GM12864 (cell line): ENCODE results near the gene HS3ST5.

Experiments used
- DNase-seq: peaks from one replicate; pipeline ENCODE4 v3.0.0-alpha.2; 2011; ENCODE audit warnings: low read depth
- H3K4me3 ChIP-seq: 2 replicates; pipeline ENCODE4 v1.5.1; 2011; ENCODE audit warnings: mild to moderate bottlenecking, low read depth, low read length, control low read depth
- TF ChIP-seq, protein P1 (sequence below): IDR thresholded peaks from 2 replicates; pipeline ENCODE4 v1.5.1; 2011; ENCODE audit warnings: low read depth, mild to moderate bottlenecking, moderate library complexity, low read length, control low read depth, inconsistent platforms; ENCODE audit errors: missing control alignments

HS3ST5 gene

DNA sequence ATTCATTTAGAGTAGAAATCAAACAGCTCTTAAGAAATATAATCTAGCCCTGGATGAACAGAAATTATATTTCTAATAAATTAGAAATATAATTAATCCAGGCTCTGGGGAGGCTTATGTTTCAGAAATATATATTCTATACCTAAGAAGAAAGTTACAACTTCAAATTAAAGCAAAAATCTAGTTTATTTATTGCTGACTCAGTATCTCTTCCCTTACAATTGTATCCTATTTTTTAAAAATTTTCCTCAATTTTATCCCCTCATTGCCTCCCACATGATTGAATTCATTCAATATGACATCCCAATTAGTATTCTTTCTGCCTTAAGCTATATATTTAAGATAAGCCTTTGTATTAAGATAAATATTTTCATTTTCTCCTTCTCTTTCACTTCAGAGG lies 71.4 kb downstream of the HS3ST5 start:
- no peak overlapping the region for H3K4me3 ChIP-seq
- TF ChIP-seq, protein P1, sequence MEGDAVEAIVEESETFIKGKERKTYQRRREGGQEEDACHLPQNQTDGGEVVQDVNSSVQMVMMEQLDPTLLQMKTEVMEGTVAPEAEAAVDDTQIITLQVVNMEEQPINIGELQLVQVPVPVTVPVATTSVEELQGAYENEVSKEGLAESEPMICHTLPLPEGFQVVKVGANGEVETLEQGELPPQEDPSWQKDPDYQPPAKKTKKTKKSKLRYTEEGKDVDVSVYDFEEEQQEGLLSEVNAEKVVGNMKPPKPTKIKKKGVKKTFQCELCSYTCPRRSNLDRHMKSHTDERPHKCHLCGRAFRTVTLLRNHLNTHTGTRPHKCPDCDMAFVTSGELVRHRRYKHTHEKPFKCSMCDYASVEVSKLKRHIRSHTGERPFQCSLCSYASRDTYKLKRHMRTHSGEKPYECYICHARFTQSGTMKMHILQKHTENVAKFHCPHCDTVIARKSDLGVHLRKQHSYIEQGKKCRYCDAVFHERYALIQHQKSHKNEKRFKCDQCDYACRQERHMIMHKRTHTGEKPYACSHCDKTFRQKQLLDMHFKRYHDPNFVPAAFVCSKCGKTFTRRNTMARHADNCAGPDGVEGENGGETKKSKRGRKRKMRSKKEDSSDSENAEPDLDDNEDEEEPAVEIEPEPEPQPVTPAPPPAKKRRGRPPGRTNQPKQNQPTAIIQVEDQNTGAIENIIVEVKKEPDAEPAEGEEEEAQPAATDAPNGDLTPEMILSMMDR, result no peak
- no peak for DNase-seq

DNA sequence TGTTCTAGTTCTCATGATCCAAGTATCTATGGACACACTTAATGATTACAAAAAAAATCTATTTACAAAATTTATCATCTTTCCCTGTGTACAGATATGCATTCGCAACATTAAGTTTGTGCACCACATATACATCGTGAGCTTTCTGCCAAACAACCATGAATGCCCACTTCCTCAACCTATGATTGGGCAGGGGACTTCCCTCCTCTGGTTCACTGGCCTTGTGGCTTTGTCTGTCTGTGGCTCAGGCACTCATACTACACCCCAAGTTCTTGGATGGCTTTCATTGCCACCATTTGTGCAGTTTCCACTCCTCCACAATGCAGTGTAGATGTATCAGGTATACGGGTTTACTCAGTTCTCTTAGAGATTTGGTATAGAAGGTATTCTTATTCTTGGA lies 74.9 kb downstream of the HS3ST5 start:
- no peak for DNase-seq
- TF ChIP-seq, protein P1, result no peak

DNA sequence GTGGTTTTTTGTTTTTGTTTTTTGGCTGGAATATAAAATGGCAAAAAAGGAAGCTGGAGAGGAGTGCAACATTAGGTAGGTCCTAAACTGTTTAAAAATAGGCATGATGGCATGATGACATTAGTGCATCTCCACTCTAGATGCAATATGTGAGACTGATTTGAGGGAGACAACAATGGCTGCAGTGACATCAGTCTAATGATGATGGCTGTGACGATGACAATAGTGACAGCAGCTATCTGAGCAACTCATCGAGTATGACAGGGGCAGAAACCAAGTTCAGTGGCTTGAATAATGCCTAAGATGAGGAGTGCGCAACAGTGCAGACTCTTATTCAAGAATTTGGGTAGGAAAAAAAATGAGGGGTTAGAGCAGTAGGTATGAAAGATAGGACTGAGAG lies 82.0 kb downstream of the HS3ST5 start:
- DNase-seq, result no peak
- TF ChIP-seq, protein P1, result no peak
- no peak overlapping the region for H3K4me3 ChIP-seq

More for the DNA sequence above, 74.9 kb downstream of the HS3ST5 start:
- no peak overlapping the region for H3K4me3 ChIP-seq

DNA sequence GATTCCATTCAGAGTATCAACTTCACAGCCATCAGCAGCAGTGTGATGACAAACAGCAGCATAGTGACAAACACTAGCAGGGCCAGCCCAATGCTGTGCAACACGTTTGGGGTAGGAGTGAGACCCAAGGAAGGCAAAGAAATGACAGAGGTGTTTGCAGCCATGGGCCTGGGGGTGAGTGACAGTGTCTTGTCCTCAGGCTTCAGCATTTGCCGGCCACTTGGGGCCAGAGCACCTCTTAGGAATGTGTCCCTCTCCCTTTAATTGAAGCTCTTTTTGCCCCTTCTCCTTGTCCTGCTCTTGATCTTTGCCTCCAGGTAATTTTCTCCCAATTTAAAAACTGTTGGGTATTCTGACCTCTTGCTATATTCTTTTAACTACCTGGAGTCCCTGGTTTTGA lies 84.4 kb downstream of the HS3ST5 start:
- TF ChIP-seq, protein P1, result no peak
- no peak for DNase-seq
- H3K4me3 ChIP-seq, result no peak overlapping the region

DNA sequence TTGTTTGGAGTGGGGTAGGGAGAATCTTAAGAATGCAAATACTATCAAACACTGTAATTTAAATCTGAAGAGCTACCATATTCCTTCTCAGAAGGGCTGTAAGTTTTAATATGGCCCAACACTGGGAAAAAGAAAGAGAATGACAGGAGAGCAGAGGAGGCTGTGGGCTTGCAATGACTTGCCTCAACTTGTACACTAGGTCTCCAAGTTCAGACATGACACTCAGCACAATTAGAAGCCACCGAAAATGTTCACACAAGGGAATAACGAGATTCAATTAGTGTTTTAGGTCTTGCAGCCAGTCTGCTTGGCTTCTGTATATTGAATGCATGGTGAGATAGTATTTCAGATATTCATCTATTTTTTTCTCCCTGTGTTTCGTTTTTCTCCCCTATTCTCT lies 89.4 kb downstream of the HS3ST5 start:
- no peak overlapping the region for H3K4me3 ChIP-seq
- no peak for DNase-seq
- TF ChIP-seq, protein P1, result no peak

DNA sequence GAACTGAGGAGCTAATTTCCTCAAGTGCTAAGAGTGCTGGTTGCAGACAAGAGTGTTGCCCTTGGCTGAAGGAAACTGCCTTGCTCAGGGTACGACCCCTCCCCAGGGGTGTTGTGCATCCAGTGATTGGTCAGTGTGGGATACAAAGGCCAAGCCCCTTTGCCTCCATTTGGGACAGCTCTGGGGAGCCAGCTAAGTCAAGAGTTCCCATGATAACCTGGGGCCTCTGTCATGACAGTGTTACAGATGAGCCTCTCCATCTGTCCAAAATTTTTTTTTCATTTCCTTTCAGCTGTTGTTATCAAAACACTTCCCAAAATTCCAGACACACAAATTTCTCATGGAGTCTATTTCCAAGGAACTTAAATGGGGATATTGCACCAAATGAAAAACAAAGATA lies 93.3 kb downstream of the HS3ST5 start:
- TF ChIP-seq, protein P1, result no peak
- DNase-seq, result no peak
- no peak overlapping the region for H3K4me3 ChIP-seq

DNA sequence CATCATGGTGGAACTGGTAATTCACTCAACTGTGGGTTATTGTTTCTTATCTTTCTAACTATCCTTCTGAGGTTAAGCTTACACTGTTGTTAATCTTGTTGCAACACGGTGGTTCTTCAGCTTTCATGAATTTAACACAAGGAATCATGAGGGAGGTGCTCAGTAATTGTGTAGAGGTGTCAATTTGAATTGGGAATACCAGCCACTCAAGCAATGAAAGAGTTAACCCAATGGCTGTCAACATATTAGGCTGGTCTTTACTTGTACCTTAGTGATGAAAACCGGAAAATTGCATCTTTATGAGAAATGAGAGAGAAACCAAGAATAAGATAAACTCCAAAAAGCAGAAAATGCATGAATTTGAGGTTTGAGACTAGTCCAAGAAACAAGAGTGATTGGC lies 95.7 kb downstream of the HS3ST5 start:
- H3K4me3 ChIP-seq, result no peak overlapping the region
- TF ChIP-seq, protein P1, result no peak
- DNase-seq, result no peak
